ENCODE results near the gene PRKCH. TPM values are rescaled to one million over a fixed set of nuclear protein-coding genes. Genes with fewer than 3 reads are reported as not detected.
A peak's percentile ranks its signal among the peaks of the same experiment; 100 is the strongest.

Gene PRKCH
- total RNA-seq, 4 donors from 2014 or later, result 34.5 to 51.3 (median 45.0) TPM

- no peaks in the 10 kb centered on the region for H3K36me3 ChIP-seq
- DNase-seq, result no peak
- H3K4me3 ChIP-seq, result no peak overlapping the region
- H3K4me1 ChIP-seq, result peaks cover 69 to 100% (median 82%) of the 10 kb centered on the region in 3 donors
- intact Hi-C loops (cut with DNase I), result no loop called here
- no peak for TF ChIP-seq CTCF (IDR thresholded peaks at IDR 0.05)
- TF ChIP-seq POLR2A (IDR thresholded peaks at IDR 0.05), result no peak
- H3K27me3 ChIP-seq, result no peaks in the 10 kb centered on the region
- H3K27ac ChIP-seq, result peak overlapping the region; percentile 87 to 92 (median 88)
- no peaks in the 10 kb centered on the region for H3K9me3 ChIP-seq
- 40 to 61% methylated on average over 6 of the region's 6 CpGs for WGBS, 2 donors
Observed at GRCh38 chr14:61564618-61565091, 243.3 kb downstream of the PRKCH start.

GRCh38 chr14:61565181-61565580, 243.8 kb downstream of the PRKCH start:
- Histone ChIP-seq H3K9me3 (no peaks in the 10 kb centered on the region), H3K27ac (peak overlapping the region; percentile 87 to 92 (median 88)), H3K4me1 (peaks cover 75 to 100% (median 87%) of the 10 kb centered on the region in 3 donors), H3K4me3 (no peak overlapping the region), H3K36me3 (no peaks in the 10 kb centered on the region), H3K27me3 (no peaks in the 10 kb centered on the region)
- no peak for TF ChIP-seq CTCF (IDR thresholded peaks at IDR 0.05)
- TF ChIP-seq POLR2A (IDR thresholded peaks at IDR 0.05), result no peak
- DNase-seq, result no peak
- intact Hi-C loops (cut with DNase I), result no loop called here

- 25 to 44% methylated on average over 3 of the region's 3 CpGs for whole genome bisulfite sequencing, 2 donors
- Histone ChIP-seq H3K36me3 (no peaks in the 10 kb centered on the region), H3K9me3 (no peaks in the 10 kb centered on the region), H3K4me3 (no peak overlapping the region), H3K27me3 (no peaks in the 10 kb centered on the region), H3K4me1 (peaks cover 76 to 99% (median 92%) of the 10 kb centered on the region in 3 donors), H3K27ac (peak overlapping the region; percentile 87 to 92 (median 88))
- intact Hi-C loops (cut with DNase I), result no loop called here
- no peak for TF ChIP-seq CTCF (IDR thresholded peaks at IDR 0.05)
- no peak for TF ChIP-seq POLR2A (IDR thresholded peaks at IDR 0.05)
- no peak for DNase-seq
Observed at GRCh38 chr14:61565836-61566536, 244.6 kb downstream of the PRKCH start.

- Histone ChIP-seq H3K27me3 (no peaks in the 10 kb centered on the region), H3K4me3 (no peak overlapping the region), H3K9me3 (no peaks in the 10 kb centered on the region), H3K27ac (peak overlapping the region; percentile 87 to 92 (median 88)), H3K4me1 (peaks cover 69 to 99% (median 85%) of the 10 kb centered on the region in 3 donors), H3K36me3 (no peaks in the 10 kb centered on the region)
- intact Hi-C loops (cut with DNase I), result no loop called here
- DNase-seq, result no peak
- TF ChIP-seq CTCF (IDR thresholded peaks at IDR 0.05) (no peak), POLR2A (IDR thresholded peaks at IDR 0.05) (no peak)
- 55 to 61% methylated on average over 2 of the region's 2 CpGs for whole genome bisulfite sequencing, 2 donors
Observed at GRCh38 chr14:61566537-61567225, 245.3 kb downstream of the PRKCH start.

Data from esophagus squamous epithelium (tissue), 5 donors.